ENCODE measurements around the gene SLC25A47.

SLC25A47 gene

GRCh38 chr14:100346306-100347091, 23.4 kb downstream of the SLC25A47 start:
- no peak for DNase-seq (ENCODE audit: low read depth)

- DNase-seq (ENCODE audit: low read depth) = no peak
These were observed 25.2 kb downstream of the SLC25A47 start for GRCh38 chr14:100348253-100348729.

DNA sequence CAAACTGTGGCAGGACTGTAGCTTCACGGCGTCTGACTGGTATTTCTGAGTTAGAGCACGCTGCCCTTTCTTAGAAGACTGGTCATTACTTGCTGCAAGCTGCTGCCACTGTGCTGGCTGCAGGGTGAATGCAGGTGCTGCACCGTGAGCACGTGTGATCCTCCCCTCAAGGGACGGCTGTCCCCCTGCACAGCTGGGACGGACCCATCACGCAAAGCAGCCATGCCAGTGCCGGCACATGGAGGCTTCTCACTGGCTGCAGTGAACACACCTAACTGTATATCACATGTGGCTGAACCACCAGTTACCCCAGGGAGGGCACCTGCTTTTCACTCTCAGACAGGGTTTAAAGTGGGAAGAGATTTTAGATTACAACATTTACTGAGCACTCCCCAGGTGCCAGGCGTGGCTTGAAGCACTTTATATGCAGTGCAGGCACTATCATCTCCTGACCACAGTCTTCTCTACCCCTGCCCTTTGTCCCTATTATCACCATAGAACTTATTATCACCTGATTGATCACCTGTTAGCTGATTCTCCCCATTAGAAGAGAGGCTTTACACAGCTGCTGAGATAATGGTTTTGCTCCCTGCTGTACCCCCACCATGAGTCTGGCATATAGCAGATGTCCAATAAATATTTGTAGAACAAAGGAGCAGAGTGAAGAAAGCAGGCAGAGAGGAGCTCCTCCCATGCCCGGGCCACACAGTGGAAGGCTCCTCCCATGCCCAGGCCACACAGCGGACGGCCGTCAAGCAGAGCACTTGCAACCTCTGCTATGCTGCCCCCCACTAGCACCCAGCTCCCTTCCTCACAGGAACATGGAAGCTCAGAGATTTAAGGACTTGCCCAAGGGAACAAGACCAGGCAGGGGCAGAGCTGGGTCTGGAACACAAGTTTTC, 25.9 kb downstream of the SLC25A47 start:
- DNase-seq (ENCODE audit: low read depth) = no peak

GRCh38 chr14:100350276-100350926, 27.3 kb downstream of the SLC25A47 start:
- no peak for DNase-seq (ENCODE audit: low read depth)

DNA sequence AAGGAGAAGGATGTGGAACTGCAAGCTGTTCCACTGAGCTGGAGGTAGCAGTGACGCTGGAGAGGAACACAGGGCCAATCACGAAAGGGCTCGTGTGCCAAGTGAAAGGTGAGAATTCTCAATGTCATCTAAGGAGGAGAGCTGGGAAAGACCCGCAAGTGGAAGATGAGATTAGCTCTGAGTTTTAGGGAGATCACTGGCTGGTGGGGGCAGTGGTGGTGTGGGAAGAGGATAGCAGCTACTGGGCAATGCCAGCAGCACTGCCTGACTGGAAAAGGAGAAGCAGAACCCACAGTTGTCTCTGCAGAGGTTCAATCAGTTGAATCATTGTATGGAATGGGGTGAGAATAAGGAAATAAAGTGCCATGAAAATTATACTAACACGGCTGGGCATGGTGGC, 27.8 kb downstream of the SLC25A47 start:
- DNase-seq (ENCODE audit: low read depth) = no peak

GRCh38 chr14:100358396-100358795, 35.3 kb downstream of the SLC25A47 start:
- DNase-seq (ENCODE audit: low read depth) = no peak

GRCh38 chr14:100359111-100359510, 36.0 kb downstream of the SLC25A47 start:
- no peak for DNase-seq (ENCODE audit: low read depth)

GRCh38 chr14:100359881-100360280, 36.7 kb downstream of the SLC25A47 start:
- no peak for DNase-seq (ENCODE audit: low read depth)

DNA sequence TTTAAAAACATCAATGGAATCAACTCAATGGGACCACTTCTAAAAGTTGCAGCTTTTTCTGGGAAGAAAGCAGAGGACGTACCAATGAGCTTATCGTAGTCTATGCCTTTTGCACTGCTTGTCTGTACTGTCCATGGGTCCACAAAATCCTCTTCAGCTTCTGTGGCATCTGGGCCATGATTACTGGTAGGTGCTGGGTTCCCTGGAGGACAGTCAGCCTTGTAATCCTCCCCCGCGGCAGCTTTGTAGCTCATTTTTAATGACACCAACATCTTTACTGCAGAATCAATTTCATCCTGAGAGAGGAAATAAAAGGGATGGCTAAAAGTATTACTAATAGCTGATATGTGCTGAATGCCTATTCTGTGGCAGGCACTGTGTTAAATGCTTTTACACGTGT, 38.5 kb downstream of the SLC25A47 start:
- DNase-seq (ENCODE audit: low read depth) = no peak

DNA sequence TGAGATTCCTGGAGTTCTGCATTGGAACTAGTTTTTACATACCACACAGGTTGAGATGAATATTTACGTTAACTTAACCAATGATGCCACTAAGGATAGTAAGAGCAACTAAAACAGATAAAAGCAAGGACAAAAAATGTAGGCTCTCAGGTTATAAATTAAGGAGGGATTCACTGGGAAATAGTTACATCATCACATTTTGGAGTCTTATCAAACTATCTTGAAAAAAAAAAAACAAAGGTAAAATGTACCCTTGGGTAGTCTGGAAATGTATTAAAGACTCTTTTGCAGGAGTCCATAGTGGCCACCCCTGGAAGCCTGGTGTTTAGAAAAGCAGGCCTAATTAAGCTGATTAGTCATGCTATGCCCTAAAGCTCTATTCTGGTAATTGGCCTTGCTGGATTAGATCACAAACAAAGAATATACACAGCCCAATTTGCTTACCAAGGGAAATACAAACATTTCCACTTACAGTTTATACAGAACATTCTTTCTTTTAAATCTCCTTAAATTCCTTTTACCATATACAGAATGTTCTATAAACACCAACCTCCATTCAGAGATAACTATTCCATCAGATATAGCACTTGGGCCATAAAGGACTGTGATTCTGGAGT, 39.3 kb downstream of the SLC25A47 start:
- no peak for DNase-seq (ENCODE audit: low read depth)

DNA sequence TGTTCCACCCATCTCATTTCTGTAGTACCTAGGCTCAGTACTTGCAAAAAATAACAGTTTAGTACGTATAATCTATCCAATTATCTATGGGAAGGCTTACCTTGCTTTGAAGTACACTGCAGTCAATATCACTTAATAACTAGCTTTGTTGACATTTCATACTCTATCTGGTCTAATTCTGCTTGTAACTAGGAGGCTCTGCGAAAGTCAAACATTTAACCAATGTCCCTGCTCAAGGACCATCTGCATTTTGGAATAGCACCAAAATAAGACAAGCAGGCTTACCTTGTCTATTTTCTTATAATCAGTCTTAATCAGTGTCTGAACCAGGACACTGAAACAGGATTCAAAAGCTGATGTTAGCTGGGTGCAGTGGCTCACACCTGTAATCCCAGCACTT, 39.9 kb downstream of the SLC25A47 start:
- no peak for DNase-seq (ENCODE audit: low read depth)

DNA sequence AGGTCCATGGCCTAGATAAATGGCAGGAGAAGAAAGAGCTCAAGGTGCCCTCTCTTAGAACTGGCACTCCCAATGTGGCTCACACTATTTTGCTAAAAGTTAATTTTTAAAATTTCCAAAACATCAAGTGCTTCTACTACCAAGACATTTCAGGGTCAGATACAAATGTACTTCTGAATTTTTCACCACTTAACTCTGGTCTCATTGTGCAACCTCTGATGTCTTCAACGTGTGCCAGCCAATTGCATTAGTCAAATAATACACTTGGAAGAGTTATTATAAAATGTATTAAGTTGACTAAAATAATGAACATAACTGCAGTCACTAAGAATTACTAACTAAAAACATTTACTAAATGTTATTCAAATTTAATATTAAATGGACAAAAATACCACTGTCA, 41.3 kb downstream of the SLC25A47 start:
- DNase-seq (ENCODE audit: low read depth) = no peak

DNA sequence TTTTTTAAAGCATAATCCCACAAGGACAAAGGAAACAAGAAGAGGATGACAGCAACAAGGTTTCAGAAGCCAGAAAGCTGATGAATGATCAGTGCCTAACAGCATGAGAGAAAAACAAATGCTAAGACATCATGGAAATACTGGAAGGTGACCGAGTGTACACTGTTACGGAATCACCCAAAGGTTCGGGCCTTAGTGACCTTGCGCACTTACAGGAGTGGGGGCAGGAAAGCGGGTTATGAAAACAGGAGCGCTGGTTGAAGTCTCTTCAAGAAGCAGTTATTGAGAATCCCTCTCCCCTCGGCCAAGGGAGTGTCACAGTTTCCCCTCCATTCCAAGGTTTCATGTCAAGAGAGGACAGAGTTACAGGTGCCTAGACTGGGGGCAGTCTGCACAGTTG, 42.6 kb downstream of the SLC25A47 start:
- DNase-seq (ENCODE audit: low read depth) = no peak

- DNase-seq (ENCODE audit: low read depth) = no peak
These were observed 45.9 kb downstream of the SLC25A47 start for GRCh38 chr14:100369019-100369418.

GRCh38 chr14:100370003-100370402, 46.9 kb downstream of the SLC25A47 start:
- DNase-seq (ENCODE audit: low read depth) = no peak

GRCh38 chr14:100371773-100372172, 48.6 kb downstream of the SLC25A47 start:
- no peak for DNase-seq (ENCODE audit: low read depth)

DNA sequence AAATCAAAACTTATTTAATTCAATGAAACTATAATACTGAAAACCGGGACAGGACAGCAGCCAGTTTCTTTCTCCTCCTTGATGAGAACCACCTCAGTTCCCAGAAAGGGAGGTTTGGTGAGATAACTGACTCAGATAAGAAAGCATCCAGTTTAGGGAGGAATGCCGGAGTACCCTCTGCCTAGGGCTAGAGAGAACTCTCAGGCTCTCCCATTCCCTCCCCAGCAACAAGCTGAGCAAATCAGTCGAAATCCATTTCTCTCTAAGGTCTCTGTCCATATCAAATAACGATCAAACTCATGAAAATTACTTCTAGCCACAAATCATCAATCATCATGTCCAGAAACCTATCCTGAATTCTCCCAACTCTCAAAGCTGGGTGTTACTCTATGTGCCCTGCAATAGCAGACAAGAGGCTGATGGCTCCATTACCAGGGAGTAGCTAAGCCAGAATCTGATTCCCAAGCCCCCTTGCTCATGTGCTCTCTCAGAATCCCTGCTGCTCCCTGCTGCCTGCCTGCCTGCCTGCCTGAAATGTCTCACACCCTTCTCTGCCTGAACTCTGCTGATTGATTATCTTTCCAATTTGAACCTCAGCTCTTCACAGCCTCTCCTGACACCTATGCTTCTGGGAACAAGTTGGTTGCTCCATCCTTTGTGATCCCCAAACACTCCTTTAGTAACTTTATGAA, 49.4 kb downstream of the SLC25A47 start:
- no peak for DNase-seq (ENCODE audit: low read depth)

- DNase-seq (ENCODE audit: low read depth) = no peak
These were observed 51.1 kb downstream of the SLC25A47 start for GRCh38 chr14:100374270-100374669.

DNA sequence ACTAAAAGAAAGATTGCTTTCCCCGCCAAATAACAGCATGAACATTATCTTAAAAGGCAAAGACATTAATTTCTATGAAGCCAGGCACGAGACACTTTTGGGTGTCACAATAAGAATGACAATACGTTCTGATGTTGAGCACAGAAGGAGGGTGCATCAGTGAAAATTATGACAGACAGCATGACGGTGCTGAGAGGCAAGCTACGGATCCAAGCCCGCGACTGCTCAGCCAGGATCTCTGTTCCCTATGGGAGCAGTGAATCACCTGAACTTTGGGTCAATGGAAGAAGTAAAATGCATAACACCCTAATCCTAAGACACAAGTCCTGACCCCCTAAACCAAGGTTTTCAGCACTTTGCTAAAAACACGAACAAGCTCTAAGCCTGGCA, 51.7 kb downstream of the SLC25A47 start:
- no peak for DNase-seq (ENCODE audit: low read depth)

DNA sequence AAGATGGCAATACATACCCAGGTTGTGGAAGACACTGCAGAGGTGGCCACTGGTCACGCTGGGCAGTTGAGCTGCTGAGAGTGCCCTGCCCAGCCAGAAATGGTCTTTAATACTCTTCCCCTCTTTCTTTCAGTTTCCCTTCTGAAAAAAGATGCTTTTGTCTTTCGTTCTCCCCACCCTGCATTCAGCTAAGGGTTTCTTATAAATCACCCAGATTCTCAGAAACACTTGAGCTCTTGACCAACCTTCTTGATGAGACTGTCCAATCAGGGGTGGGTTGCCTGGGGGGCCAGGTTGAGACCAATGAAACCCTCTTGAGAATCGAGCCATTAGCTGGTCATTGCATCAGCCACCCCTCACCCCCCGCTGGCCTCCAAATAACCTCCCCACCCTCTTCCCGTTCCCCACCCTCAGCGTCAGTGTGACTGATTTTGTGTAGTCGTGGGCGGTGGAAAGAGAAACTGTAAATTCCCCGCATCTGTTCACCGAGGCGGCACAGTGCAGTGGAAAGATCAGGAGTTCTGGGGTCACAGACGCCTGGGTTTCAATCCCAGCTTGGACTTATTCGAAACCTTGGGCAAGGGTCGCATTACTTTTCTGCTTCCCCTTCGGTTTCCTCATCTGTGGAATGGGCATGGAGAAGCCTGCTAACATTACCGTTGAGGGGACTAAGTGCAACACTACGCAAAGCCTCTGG, 52.3 kb downstream of the SLC25A47 start:
- peak; percentile 54 for DNase-seq (ENCODE audit: low read depth)

Data from HS-5 (cell line).